ENCODE data around the gene GPC6.

Gene GPC6

GRCh38 chr13:93230261-93230855 is 3.8 kb downstream of the GPC6 start:
- in situ Hi-C loops (cut with MboI; ENCODE audit: low sequenced_read_pairs): no loop called here

- in situ Hi-C loops (cut with MboI; ENCODE audit: low sequenced_read_pairs): no loop called here
Measured at GRCh38 chr13:93231867-93232266, 5.3 kb downstream of the GPC6 start.

- in situ Hi-C loops (cut with MboI; ENCODE audit: low sequenced_read_pairs): no loop called here
Measured at GRCh38 chr13:93233997-93234416, 7.4 kb downstream of the GPC6 start.

GRCh38 chr13:93234459-93234858 is 7.9 kb downstream of the GPC6 start:
- in situ Hi-C loops (cut with MboI; ENCODE audit: low sequenced_read_pairs): no loop called here

GRCh38 chr13:93235258-93236015 is 8.8 kb downstream of the GPC6 start:
- in situ Hi-C loops (cut with MboI; ENCODE audit: low sequenced_read_pairs): no loop called here

- in situ Hi-C loops (cut with MboI; ENCODE audit: low sequenced_read_pairs): no loop called here
Measured at GRCh38 chr13:93238711-93239110, 12.1 kb downstream of the GPC6 start.

- in situ Hi-C loops (cut with MboI; ENCODE audit: low sequenced_read_pairs): no loop called here
Measured at GRCh38 chr13:93243375-93244063, 16.9 kb downstream of the GPC6 start.

GRCh38 chr13:93244141-93244917 is 17.7 kb downstream of the GPC6 start:
- in situ Hi-C loops (cut with MboI; ENCODE audit: low sequenced_read_pairs): no loop called here

GRCh38 chr13:93244918-93245280 is 18.3 kb downstream of the GPC6 start:
- in situ Hi-C loops (cut with MboI; ENCODE audit: low sequenced_read_pairs): no loop called here

GRCh38 chr13:93246069-93246468 is 19.5 kb downstream of the GPC6 start:
- in situ Hi-C loops (cut with MboI; ENCODE audit: low sequenced_read_pairs): no loop called here

GRCh38 chr13:93248627-93249047 is 22.0 kb downstream of the GPC6 start:
- in situ Hi-C loops (cut with MboI; ENCODE audit: low sequenced_read_pairs): no loop called here

GRCh38 chr13:93249364-93250306 is 23.0 kb downstream of the GPC6 start:
- in situ Hi-C loops (cut with MboI; ENCODE audit: low sequenced_read_pairs): no loop called here

- in situ Hi-C loops (cut with MboI; ENCODE audit: low sequenced_read_pairs): no loop called here
Measured at GRCh38 chr13:93254775-93255174, 28.2 kb downstream of the GPC6 start.

- in situ Hi-C loops (cut with MboI; ENCODE audit: low sequenced_read_pairs): no loop called here
Measured at GRCh38 chr13:93256998-93257397, 30.4 kb downstream of the GPC6 start.

- in situ Hi-C loops (cut with MboI; ENCODE audit: low sequenced_read_pairs): no loop called here
Measured at GRCh38 chr13:93259527-93260080, 33.0 kb downstream of the GPC6 start.

GRCh38 chr13:93260591-93260990 is 34.0 kb downstream of the GPC6 start:
- in situ Hi-C loops (cut with MboI; ENCODE audit: low sequenced_read_pairs): no loop called here

- in situ Hi-C loops (cut with MboI; ENCODE audit: low sequenced_read_pairs): no loop called here
Measured at GRCh38 chr13:93262729-93263345, 36.2 kb downstream of the GPC6 start.

GRCh38 chr13:93264876-93265275 is 38.3 kb downstream of the GPC6 start:
- in situ Hi-C loops (cut with MboI; ENCODE audit: low sequenced_read_pairs): no loop called here

- in situ Hi-C loops (cut with MboI; ENCODE audit: low sequenced_read_pairs): no loop called here
Measured at GRCh38 chr13:93265800-93266199, 39.2 kb downstream of the GPC6 start.

All from HL-60/S4 treated with phorbol 12-myristate 13-acetate at 8.2 ng/mL for 4 days and 3 days (cell line).